Measurements from ENCODE around the gene MS4A2. TPM values are rescaled to one million over a fixed set of nuclear protein-coding genes. Genes with fewer than 3 reads are reported as not detected.
"Not testable (repeated sequence)": the region's sequence is repeated elsewhere in the genome, so short reads cannot be mapped to it uniquely, and the experiment has no call there.

Gene MS4A2
- total RNA-seq, 1 donor from 2014 or later, result not detected

- Mint-ChIP-seq H3K9me3 (ENCODE audit: unreplicated experiment) (no peaks in the 10 kb centered on the region), H3K4me3 (ENCODE audit: unreplicated experiment) (no peak overlapping the region), H3K4me1 (ENCODE audit: unreplicated experiment) (no peaks in the 10 kb centered on the region), H3K27me3 (ENCODE audit: unreplicated experiment) (no peaks in the 10 kb centered on the region), H3K36me3 (ENCODE audit: unreplicated experiment) (no peaks in the 10 kb centered on the region), H3K27ac (ENCODE audit: unreplicated experiment) (no peak overlapping the region)
- DNase-seq (ENCODE audit: extremely low spot score, unreplicated experiment), result no peak
- no peak for TF ChIP-seq CTCF (IDR thresholded peaks at IDR 0.05)
Measured at GRCh38 chr11:60059521-60060240, 28.8 kb upstream of the MS4A2 start.

GRCh38 chr11:60064111-60064510, 24.4 kb upstream of the MS4A2 start:
- Mint-ChIP-seq H3K27ac (ENCODE audit: unreplicated experiment) (no peak overlapping the region), H3K36me3 (ENCODE audit: unreplicated experiment) (no peaks in the 10 kb centered on the region), H3K27me3 (ENCODE audit: unreplicated experiment) (no peaks in the 10 kb centered on the region), H3K9me3 (ENCODE audit: unreplicated experiment) (no peaks in the 10 kb centered on the region), H3K4me3 (ENCODE audit: unreplicated experiment) (no peak overlapping the region), H3K4me1 (ENCODE audit: unreplicated experiment) (no peaks in the 10 kb centered on the region)
- DNase-seq (ENCODE audit: extremely low spot score, unreplicated experiment), result no peak
- TF ChIP-seq CTCF (IDR thresholded peaks at IDR 0.05), result no peak

- Mint-ChIP-seq H3K36me3 (ENCODE audit: unreplicated experiment) (no peaks in the 10 kb centered on the region), H3K4me3 (ENCODE audit: unreplicated experiment) (no peak overlapping the region), H3K27ac (ENCODE audit: unreplicated experiment) (no peak overlapping the region), H3K4me1 (ENCODE audit: unreplicated experiment) (no peaks in the 10 kb centered on the region), H3K27me3 (ENCODE audit: unreplicated experiment) (no peaks in the 10 kb centered on the region), H3K9me3 (ENCODE audit: unreplicated experiment) (no peaks in the 10 kb centered on the region)
- DNase-seq (ENCODE audit: extremely low spot score, unreplicated experiment), result no peak
- no peak for TF ChIP-seq CTCF (IDR thresholded peaks at IDR 0.05)
Measured at GRCh38 chr11:60065801-60066200, 22.7 kb upstream of the MS4A2 start.

- no peak overlapping the region for H3K27ac Mint-ChIP-seq (ENCODE audit: unreplicated experiment)
- H3K27me3 Mint-ChIP-seq (ENCODE audit: unreplicated experiment), result no peaks in the 10 kb centered on the region
- H3K4me3 Mint-ChIP-seq (ENCODE audit: unreplicated experiment), result no peak overlapping the region
- H3K36me3 Mint-ChIP-seq (ENCODE audit: unreplicated experiment), result no peaks in the 10 kb centered on the region
- H3K9me3 Mint-ChIP-seq (ENCODE audit: unreplicated experiment), result no peaks in the 10 kb centered on the region
- H3K4me1 Mint-ChIP-seq (ENCODE audit: unreplicated experiment), result no peaks in the 10 kb centered on the region
- TF ChIP-seq CTCF (IDR thresholded peaks at IDR 0.05), result no peak
- DNase-seq (ENCODE audit: extremely low spot score, unreplicated experiment), result no peak
Measured at GRCh38 chr11:60069450-60069849, 19.0 kb upstream of the MS4A2 start.

- not testable (repeated sequence) for H3K9me3 Mint-ChIP-seq (ENCODE audit: unreplicated experiment); H3K27ac Mint-ChIP-seq (ENCODE audit: unreplicated experiment); H3K4me1 Mint-ChIP-seq (ENCODE audit: unreplicated experiment); H3K4me3 Mint-ChIP-seq (ENCODE audit: unreplicated experiment); DNase-seq (ENCODE audit: extremely low spot score, unreplicated experiment); H3K36me3 Mint-ChIP-seq (ENCODE audit: unreplicated experiment); H3K27me3 Mint-ChIP-seq (ENCODE audit: unreplicated experiment)
Measured at GRCh38 chr11:60071644-60072043, 16.8 kb upstream of the MS4A2 start.
